GM18861 (cell line): ENCODE measurements around the gene TRPT1.

Experiments used
- ATAC-seq: cut with Tn5 transposase; IDR thresholded peaks from one replicate; pipeline ENCODE4 v1.9.1; 2021; ENCODE audit not compliant: unreplicated experiment

Gene TRPT1

GRCh38 chr11:64225608-64226506, at the start of gene TRPT1, which contains the start of gene NUDT22:
Gene TRPT1 (minus strand): TSS chr11:64226186. CDS start chr11:64225860, 326 bp downstream.
Gene NUDT22 (plus strand): TSS chr11:64226274. CDS start chr11:64226653, 379 bp downstream.
- ATAC-seq: peak; percentile 35

DNA sequence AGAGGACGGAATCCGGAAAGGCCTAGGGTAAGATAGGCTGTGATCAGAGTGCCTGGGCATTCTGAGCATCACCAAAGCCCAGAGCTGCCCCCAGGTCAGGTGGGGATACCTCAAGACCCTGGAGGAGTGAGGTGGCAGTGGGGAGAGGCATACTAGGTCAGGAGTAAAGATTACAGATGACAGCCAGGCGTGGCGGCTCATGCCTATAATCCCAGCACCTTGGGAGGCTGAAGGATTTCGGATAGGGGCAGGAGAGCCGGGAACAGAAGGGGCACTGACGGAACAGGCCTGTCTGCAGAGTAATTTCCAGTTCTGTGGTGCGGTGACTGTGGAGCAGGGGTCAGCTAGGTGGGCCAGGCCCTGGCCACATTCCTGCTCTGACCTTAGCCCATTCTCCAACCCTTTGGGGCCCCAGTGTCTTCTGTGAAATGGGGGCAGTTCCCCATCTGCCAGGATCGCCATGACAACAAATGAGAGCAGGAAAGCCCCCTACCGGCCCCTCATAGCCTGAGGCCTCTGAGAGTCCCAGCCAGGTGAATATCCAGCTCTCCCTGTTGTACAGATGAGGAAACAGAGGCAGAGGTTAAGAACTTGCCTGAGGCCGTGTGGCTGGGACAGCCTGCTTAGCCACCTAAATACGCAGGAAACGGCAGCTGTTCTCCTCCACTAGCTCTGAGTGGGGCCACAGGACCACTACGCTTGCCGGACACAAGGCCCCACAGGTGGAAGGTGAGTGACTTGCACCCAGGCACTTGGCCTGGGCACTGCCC, 49.2 kb upstream of the TRPT1 start:
- no peak for ATAC-seq

DNA sequence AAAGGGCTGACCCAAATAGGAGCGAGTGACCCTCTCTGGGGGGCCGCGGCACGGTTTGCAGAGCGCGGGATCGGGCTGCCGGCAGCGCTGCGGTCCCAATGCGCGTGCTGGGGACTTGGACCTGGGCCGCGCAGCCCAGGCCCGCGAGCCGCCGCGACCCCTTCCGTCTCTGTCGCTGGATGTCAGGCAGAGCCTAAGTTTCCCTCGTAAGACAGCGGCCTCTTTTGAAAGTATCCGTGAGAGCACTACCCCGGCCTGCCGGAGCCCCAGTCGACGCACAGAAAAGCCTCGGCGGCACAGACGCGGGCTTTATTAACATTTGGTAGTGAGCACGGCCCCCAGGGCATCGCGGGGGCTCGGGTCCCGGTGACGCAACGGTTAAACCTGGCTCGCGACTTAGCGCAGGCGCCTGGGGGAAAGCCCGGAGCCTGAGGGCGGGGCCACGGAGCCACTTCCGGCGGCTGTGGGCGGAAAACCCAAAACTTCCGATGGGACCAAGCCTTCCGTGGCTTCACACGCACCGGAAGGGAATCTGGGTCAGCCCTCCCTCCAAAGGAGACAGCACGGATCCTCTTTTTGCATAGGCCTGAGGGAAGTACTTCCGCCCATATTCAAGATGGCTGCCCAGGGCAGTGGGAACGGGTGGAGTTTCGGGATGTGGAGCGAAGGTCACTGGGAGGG, 43.7 kb upstream of the TRPT1 start:
- ATAC-seq: peak; percentile 50

- peak; percentile 17 for ATAC-seq
These were observed 43.0 kb upstream of the TRPT1 start for GRCh38 chr11:64268893-64269539.

DNA sequence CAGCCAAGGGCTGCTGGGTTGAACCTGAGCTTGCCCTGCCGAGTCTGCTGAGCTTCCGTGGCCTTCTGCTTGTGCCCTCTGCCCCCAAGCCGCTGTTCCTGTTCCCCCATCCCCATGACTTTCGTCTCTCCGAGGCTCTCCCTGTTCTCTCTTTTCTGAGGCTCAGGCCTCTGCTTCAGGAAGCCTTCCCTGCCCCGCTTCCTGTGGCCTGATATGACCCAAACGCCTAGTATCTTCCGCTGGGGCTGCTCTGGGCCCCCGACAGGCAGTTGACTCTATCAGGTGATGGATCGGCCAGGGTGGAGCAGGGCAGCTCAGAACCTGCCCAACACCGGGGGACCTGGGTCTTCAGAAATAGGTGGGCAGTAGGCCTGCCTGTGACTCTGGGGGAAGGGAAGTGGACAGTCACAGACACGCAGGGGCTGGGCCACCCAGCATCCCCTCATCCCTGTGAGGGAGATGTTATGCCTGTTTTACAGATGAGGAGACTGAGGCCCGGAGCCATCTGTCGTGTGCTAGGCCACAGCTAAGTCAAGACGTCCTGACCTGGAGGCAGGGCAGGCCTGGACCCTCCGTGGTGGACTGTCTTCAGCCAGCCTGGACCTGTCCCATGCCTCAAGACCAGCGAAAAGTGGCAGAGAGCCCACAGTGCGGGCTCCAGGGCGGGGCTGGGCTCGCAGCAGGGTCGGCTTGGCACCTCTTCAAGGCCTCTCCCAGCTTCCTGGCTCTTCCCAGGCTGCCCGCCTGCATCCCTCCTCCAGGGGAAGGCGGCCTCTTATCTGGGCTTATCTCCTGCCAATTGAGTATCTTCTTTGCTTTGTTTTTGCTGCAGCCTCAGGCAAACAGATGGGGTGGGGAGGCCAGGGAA, 42.3 kb upstream of the TRPT1 start:
- ATAC-seq: no peak

- ATAC-seq: no peak
These were observed 41.4 kb upstream of the TRPT1 start for GRCh38 chr11:64267207-64267945.

GRCh38 chr11:64266339-64266738, 40.4 kb upstream of the TRPT1 start:
- no peak for ATAC-seq

DNA sequence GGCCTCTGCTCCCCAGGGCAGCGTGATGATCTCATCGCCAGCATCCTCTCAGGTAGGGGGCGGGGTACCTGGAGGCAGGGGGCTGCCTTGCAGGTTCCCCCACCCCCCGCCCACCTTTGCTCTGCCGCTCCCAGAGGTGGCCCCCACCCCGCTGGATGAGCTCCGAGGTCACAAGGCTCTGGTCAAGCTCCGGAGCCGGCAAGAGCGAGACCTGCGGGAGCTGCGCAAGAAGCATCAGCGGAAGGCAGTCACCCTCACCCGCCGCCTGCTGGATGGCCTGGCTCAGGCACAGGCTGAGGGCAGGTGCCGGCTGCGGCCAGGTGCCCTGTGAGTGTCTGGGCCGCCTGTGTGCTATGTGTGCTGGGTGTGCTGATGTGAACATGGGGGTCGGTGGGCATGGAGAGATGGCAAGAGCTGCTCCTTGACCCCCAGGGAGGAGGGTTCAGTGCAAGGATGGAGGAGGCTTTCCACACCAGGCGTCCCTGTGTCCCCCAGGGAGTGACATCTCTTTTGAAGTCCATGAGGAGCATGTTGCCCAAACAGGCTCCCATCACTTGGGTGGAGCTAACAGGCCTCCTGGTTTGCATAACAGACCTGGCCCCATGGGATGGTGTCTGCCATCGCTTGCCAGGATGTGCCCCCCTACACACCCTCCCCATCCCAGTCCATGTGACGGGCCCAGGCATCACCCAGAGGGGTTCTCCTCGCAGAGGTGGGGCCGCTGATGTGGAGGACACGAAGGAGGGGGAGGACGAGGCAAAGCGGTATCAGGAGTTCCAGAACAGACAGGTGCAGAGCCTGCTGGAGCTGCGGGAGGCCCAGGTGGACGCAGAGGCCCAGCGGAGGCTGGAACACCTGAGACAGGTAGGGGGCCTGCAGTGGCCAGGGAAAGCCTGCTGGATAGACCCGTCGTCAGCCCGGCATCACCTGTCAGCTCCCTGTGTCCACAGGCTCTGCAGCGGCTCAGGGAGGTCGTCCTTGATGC, 39.5 kb upstream of the TRPT1 start:
- ATAC-seq: no peak

DNA sequence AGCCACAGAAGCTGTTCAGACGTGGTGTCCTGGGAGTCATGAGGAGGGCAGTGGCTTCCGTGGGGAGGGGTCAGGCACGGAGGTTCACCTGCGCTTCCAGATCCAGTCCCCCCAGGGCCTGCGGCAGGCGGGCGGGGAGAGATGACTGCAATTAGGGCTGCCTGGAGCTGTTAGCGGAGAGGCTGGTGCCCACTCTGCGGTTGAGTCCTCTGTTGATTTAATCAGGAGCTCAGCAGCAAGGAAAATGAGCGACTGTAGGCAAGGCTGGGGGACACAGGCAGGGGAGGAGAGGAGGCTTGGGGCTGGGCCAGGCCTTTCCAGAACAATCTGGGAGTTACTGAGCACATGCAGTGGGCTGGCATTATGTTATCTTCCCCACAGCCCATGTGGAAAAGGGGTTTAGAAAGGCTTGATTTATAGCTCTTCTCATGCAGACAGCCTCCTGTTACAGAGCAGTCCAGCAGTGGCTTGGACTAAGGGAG, 38.4 kb upstream of the TRPT1 start:
- ATAC-seq: no peak

DNA sequence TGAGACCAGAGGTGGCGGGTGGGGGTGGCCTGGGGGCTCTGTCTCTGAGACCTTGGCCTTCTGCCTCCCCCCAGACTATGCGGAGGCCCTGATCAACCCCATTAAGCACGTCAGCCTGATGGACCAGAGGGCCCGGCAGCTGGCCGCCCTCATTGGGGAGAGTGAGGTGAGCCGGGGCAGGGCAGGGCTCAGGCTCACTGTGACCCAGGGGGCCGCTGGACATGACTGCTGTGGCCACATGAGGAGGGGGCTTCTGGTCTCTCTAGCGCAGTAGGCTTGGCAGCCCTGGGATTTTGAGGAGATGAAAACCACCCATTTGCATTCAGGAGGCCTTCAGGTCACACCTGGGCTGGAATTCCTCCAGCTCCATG, 37.9 kb upstream of the TRPT1 start:
- no peak for ATAC-seq

GRCh38 chr11:64263021-64263946, 37.3 kb upstream of the TRPT1 start:
- no peak for ATAC-seq

DNA sequence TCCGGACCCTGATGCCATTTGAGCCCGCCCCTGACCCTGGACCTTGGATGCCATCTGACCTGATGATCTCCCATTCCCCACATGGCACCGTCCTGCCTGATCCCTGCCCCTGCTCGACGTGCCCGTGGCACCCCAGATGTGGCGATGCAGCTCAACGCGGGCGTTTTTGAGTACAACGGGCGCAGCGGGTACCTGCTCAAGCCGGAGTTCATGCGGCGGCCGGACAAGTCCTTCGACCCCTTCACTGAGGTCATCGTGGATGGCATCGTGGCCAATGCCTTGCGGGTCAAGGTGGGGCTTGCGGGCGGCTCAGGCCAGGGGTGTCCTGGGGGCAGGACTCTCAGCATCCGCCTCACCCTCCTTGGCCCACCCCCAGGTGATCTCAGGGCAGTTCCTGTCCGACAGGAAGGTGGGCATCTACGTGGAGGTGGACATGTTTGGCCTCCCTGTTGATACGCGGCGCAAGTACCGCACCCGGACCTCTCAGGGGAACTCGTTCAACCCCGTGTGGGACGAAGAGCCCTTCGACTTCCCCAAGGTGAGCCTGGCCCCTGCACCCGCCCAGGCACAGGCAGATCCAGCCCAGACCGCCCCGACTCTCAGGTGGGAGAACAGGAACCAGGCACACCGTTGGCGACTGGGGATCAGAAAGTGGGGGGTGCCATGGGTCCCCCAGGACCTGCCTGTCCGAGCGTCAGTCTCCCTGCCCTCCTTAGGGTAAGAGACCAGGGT, 36.5 kb upstream of the TRPT1 start:
- no peak for ATAC-seq

- ATAC-seq: no peak
These were observed 35.6 kb upstream of the TRPT1 start for GRCh38 chr11:64261556-64262080.

DNA sequence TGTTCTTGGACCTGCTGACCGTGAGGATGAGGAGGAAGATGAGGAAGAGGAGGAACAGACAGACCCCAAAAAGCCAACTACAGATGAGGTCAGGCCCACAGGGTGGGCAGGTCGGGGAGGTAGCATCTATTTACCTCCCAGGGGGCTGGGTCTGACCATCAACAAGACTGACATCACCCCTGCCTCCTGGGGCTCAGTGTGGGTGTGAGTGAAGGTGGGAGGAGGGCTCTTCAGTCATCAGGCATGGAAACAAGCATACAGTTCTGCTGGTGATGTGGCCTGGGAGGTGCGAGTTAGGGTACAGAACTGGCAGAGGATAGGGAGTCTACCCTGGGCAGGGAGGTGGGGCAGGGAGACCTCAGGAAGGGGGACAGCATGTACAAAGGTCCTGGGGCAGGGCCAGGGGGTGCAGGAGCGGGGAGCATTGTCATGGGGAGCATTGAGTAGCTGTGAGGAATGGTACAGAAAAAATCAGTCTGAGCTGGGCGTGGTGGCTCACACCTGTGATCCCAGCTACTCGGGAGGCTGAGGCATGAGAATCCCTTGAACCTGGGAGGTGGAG, 34.2 kb upstream of the TRPT1 start:
- ATAC-seq: no peak

DNA sequence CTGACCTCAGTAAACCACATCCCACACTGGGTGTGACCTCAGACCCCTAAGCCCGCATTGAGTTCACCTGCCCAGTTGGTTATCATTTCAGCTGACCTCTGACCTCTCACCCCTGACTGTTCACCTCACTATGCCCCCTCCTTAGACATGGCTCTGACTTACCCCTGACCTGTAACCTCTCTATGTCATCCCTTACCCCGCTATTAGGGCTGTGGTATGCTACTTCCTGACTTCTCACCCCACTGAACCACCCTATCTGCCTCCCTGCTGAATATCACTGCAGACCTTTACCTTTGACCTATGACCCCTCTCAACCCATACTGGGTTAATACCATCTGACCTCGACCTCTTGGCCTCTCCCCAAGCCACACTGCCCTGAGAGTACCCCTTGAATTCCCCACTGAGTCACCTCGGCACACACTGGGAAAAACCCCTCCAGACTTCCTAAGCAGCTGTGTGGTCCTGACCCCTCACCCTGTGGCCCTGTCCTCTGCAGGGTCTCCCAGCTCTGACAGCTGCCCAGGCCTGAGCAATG, 33.6 kb upstream of the TRPT1 start:
- no peak for ATAC-seq
